Stimulated activated CD4-positive, alpha-beta T cell treated with anti-CD3 and anti-CD28 coated beads, Interleukin-4, amount 100 ng/mL, for 4 hours (primary cell): ENCODE data around the gene IFI30.
"Not testable (repeated sequence)": the region's sequence is repeated elsewhere in the genome, so short reads cannot be mapped to it uniquely, and the experiment has no call there.

Experiments used
- DNase-seq, 2 experiments: peaks; one replicate each; pipeline ENCODE4 v3.0.0-alpha.2; 2020

The IFI30 gene

DNA sequence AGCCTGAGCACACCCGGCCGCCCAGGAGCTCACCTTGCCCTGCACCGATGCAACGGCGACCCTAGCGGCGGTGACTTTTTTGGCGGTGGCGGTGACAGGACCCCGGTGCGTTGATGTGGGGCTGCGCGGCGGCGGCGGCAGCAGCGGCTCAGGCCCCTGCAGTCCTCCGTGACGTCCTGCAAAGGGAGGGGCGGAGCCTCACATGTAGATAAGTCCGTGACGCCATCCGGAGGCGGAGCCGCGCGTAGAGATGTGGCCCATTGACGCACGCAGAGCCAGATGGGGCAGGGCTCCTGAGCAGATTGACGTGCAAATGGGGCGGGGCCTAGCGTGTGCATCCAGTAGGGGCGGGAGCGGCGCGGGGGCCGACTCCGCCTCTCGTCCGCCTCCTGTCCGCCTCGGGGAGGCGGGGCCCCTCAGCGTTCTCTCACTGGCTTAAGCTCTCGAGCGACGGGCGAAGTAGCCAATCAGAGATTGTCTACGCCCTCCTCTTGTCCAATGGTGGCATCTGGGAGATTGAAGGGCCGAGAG, 30.3 kb downstream of the IFI30 start, which contains the start of gene RAB3A:
Gene RAB3A (minus strand): TSS at position 180 of the 531 bp plus-strand sequence. CDS start 1,302 bp downstream, outside the sequence.
- peak; percentile 98 to 99 for DNase-seq

DNA sequence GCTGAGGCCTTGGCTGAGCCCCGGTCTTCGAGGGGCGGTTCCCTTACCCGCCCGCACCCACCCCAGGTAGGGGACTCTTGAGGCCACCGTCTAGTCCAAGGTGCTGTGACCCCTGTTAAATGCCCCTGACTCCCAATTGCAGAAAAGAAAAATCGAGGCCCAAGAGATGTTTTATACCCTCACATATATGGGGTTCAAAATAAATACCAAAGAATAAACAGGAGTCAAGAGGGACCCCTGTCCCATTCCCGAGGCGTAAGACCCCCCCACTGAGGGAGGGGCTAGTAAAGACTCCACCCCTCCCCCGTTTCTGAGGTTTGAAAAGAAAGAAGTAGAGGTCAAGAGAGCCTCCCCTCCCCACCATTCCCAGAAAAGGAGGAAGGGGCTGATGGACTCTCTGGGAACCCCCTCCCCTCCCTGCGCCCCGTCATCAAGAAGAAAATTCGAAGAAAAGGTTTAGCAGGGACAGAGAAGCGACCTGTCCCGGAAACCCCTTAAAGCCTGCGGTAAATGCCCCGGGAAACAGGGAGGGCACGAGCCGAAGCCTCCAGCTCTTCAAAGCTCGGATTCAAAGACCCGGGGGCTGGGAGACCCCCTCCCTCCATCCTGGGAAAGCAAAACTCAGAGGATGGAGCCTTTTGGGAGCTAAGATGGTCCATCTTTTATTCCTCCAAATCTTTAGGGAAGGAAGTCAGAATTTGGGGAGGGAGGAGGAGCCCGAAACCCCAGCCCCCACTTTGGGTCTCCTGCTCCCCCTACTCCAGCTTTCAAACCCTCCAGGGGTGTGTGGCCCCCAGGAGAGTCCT, 31.0 kb downstream of the IFI30 start:
- no peak for DNase-seq

DNA sequence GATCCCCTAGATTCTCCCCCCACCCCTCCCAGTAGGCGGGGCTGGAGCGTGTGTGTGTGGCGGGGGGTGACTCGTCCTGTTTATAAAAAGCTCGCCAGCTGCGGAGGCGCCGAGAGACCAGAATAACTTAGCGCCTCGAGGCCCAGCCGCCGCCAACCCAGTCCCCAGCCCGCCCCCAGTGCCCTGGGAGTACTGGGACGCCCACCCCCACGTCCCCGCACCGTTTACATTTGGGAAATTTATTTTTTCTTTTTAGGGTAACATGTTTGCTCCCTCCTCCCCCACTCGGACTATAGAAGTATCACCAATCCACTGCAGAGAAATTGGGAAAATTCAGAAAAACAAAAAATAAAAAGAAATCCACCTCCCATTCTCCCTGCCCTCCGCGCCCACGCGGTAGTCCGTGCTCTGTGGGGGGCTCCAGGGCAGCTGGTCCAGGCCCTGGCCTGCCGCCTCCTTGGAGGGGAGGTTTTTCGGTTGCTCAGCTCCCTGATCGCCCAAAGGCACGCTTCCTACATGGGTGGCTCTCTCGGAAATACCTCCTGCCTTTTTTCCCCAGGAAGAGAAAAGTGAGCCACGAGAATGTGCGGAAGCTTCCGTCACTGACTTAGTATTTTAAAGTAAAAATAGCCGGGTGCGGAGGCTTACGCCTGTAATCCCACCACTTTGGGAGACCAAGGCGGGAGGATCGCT, 31.7 kb downstream of the IFI30 start:
- peak; percentile 49 to 53 for DNase-seq

DNA sequence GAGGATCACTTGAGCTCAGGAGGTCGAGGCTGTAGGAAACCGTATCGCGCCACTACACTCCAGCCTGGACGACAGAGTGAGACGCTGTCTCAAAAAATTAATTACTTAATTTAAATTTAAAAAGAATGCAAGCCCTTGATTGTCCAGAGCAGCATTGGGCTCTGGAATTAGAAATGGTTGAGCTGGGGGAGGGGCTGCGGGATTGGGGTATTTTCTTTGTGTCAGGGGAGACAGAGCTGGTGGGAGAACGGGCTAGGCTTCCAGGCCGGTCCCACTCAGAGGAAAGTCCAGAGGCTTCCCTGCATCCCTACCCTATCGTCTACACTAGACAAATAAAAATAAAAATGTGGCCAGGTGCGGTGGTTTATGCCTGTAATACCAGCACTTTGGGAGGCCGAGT, 32.4 kb downstream of the IFI30 start:
- DNase-seq = no peak

DNA sequence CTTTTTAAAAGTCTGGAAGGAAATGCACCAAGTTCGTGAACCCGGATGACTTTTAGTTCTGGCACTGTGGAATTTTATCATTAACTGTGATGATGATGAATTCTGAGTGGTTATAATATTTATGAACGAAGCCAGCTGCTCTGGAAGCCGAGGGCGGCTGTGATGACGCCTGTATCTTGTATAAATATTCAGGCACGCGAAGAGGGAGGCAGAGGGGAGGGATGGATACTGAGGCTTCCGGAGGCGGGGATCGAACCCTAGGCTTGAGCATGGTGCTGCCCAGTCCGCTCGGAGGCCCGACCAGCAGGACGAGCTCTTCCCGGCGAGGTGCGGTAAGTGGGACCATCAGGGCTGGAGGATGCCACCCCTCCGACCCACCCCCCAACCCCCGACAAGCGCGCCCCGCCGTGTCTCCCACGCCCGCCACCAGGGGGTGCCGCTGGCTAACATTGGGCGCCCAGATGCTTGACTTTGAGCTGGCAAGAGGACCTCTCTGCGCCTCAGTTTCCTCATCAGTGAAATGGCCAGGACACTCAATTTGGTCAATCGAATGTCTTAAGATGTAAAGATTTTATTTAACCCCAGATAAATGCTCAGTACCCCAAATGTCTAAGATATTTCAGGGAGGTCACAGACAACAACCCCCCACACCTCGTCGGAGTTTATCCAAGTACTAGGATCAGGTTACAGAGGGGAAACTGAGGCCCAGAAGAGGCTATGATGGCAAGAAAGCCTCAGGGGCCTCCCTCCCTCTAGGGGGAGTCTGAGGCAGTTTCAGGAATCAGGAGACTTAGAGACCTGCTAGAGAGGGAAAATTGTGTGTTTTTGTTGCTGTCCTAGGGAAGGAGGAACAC, 34.7 kb downstream of the IFI30 start:
- DNase-seq = peak; percentile 32 to 59

DNA sequence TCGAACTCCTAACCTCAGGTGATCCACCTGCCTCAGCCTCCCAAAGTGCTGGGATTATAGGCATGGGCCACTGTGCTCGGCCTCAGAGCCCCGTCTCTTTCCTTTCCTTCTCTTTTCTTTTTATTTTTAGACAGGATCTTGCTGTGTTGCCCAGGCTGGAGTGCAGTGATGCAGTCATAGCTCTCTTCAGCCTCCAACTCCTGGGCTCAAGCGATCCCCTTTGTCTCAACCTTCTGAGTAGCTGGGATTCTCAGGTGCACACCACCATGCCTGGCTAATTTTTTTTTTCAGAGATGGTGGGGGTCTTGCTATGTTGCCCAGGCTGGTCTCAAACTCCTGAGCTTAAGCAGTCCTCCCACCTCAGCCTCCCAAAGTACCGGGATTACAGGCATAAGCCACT, 36.3 kb downstream of the IFI30 start:
- DNase-seq = not testable (repeated sequence)

DNA sequence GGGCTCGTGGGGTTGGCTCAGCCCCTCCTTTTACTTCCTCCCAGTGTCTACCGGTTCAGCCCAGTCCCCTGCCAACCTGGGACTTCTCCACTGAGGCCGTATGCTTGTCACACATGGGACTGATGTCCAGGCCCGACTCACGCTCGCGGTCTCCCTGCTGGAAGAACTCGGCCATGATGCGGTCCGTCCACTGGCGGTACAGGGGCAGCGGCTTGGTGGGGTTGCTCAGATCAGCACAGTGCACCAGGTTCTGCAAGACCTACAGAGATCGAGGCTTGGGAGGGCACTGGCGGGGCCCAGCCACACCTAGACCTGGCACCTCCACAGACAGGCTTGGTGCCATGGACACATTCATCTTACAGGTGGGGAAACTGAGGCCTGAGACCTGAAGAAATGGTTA, 38.1 kb downstream of the IFI30 start:
- DNase-seq = no peak

DNA sequence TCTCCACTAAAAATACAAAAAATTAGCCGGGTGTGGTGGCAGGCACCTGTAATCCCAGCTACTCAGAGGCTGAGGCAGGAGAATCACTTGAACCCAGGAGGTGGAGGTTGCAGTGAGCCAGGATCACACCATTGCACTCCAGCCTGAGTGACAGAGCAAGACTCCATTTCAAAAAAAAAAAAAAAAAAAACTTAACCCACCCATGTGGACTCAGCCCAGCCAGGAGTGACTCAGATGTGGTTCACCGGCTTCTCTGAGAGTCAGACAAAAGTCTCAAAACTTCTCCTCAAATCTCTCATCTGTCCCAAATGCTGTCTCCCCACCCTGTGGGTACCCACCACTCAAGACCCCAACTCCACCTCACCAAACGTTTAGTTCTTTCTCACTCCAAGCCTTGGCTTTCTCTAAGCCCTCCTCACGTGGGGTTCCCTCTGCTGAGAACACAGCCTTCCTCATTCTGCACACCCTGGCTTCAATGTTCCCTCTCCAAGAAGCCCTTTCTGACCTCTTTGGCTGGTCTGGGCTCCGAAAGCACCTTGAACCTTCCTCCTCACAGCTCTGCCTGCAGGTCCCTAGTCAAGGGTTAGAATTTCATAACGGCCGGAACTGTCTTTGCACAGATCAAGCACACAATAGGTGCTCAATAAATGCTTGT, 41.3 kb downstream of the IFI30 start:
- DNase-seq = no peak

DNA sequence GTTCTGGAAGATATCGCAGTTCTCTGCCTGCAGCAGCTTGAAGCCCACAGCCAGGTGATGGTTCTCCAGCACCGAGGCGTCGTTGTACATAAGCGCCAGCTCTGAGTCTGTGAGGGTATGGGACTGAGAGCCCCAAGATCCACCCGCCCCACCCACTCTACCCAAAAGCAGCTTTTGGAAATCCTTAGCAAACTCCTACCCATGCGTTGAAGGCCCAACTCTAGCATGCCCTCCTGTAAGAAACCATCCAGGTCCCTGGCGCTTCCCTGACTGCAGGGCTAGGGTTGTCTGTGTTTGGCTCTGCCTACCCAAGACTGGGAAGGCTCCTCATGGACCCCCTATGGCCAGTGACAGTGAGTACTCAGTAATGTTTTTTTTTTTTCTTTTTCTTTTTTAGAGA, 43.2 kb downstream of the IFI30 start:
- no peak for DNase-seq

DNA sequence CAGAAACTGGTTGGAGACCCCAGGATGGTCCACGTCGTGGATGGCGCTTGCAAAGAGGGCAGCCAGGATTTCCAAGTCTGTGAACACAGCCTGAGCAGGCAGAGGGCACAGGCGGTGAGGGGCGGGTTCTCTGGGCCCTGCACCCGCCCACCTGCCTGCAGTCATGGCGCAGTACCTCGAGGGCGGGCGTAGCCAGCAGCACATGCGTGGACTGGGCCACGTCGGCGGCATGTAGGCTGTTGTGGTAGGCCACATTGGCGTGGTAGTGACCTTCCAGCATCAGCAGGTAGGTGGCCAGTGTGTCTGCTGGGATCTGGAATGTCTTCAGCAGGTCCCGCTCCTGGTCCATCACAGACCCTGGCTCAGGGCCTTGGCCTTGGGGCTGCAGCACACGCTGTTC, 44.5 kb downstream of the IFI30 start:
- DNase-seq = no peak

DNA sequence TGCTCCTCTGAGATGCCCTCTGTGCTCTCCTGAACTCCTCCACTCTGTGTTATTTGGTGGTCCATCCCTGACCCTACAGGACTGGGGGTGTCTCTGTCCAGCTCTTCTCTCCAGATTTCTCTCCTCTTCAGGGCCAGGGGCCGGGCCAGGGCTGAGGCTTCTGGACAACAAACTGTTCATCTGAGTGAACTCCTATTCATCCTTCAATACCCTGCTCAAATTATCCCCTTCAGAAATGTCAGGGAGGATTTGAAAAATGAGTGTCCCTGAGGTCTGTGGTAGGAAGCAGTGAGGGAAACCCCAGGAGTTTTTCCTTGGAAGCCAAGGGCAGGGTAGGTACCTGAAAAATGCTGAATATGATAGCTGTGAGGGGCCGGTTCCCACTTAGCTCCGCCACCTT, 45.0 kb downstream of the IFI30 start:
- DNase-seq = no peak

DNA sequence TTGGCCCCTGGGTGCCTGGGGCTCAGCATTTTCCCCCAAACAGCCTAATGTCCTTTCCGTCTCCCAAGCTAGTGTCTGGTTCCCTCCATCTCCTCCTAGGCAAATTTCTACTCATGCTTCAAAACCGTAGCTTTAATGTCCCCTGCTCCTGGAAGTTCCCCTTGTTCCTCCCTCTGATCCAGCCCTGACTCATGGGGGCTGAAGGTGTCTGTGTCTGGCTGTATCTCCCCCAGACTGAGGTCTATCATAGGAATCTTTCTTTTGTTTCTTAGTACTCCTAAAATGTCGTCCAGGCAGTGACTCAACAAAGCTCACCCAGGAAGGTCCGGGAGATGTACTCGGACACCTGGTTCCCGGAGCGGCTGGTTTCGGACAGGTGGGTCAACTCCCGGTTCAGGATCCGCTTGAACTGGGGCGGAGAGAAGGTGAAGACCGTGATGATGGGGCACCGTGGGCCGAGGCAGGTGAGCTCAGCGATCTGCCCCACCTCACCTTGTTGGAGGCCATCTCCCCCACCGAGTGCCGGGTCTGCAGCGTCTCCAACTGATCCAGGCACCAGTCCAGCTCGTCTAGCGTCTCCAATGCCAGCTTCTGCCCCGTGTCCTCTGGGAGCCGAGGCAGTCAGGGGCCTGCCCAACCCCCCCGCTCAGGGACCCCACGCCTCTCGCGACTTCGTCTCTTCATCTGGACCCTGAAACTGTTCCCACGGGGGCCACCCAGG, 46.5 kb downstream of the IFI30 start:
- no peak for DNase-seq

DNA sequence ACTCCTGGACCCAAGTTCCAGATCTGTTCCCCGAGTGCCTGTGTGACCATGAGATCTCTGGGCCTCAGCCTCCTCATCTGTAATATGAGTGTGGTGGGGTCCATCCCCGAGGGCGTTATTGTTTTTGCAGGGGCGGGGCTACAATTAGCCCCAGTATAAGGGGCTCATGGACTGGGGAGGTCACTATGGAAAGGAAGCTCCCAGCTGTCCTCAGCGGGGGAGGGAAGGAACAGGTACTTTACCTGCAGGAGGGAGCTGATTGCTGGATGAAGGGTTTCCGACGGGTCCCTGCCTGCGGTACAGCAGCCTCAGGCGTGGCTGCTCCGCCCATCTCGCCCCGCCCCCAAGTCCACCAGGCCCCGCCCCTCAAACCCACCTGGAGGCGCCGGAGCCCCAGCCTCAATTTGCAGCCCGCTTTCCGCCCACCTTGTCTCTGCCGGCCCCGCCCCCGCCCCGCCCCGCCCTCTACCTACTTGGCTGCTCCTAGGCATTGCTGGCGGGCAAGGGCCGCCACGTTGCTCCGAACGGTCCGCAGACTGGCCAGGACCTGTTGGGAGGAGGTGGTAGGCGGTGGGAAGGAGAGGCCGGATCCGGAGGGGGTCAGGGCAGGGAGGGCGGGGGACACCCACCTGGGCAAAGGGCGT, 47.1 kb downstream of the IFI30 start:
- no peak for DNase-seq

DNA sequence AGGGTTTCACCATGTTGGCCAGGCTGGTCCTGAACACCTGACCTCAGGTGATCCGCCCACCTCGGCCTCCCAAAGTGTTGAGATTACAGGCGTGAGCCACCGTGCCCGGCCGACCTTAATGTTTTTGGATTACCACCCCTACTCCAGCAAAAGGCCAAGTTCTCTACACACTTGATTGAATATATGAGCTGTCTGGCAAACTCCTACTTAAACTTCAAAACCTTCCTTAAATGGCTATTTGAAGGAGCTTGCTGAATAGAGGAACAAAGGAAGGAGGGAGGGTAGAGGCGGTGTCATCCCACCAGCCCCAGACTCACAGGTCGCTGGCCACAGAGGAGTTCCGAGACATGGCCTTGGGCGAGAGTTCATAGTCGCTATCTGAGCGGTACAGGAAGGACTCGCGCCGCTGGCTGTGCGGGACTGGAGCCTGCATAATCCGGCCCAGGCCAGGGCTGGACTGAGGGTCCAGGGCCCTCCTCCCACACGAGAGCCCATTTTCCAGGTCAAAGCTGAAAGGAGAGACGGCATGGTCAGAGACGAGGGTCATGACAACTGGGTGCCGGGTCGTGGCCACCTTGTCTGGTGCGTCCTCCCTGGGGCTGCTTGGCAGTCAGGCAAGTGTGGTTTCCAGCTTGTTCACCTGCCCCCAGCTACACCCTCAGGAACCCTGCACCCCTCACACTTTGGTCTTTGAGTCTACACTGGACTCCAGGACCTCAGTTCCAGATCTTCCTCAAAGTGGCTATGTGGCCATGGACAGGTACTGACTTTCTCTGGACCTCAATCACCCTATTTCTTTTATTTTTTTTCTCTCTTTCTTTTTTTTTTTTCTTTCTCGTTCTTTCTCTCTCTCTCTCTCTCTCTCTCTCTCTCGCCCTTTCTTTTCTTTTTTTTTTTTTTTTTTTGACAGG, 48.5 kb downstream of the IFI30 start:
- no peak for DNase-seq

DNA sequence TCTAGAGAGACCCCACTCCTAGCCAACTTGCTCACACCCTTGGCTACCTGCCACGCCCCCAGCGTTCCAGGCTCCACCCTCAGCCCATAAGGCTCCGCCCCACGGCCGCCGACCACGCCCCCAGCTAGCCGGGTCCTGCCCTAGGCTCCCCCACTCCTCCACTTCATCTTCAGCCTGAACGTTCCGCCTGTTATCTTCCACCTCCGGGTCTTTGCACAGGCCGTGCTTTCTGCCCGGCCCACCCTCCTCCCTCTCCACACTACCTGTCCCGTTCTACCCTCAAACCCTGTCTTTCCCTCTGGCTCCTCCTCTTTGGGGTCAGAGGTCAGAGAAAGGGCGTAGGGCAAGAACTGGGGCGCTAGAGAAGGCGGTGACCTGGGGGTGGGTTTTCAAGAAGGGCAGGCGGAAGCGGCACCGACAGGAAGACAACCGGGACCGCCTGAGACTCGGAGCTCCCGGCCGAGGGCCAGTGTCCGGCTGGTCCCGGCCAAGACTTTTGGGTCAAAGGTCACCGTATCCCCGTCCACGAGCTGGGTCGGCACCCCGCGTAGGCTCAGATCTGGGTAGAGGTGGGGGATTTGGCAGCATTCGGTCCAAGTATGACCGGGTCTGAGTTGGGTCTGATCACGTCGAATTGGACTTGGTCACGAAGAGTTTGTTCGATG, 50.4 kb downstream of the IFI30 start:
- DNase-seq = peak in 1 of 2 experiments; percentile 17

DNA sequence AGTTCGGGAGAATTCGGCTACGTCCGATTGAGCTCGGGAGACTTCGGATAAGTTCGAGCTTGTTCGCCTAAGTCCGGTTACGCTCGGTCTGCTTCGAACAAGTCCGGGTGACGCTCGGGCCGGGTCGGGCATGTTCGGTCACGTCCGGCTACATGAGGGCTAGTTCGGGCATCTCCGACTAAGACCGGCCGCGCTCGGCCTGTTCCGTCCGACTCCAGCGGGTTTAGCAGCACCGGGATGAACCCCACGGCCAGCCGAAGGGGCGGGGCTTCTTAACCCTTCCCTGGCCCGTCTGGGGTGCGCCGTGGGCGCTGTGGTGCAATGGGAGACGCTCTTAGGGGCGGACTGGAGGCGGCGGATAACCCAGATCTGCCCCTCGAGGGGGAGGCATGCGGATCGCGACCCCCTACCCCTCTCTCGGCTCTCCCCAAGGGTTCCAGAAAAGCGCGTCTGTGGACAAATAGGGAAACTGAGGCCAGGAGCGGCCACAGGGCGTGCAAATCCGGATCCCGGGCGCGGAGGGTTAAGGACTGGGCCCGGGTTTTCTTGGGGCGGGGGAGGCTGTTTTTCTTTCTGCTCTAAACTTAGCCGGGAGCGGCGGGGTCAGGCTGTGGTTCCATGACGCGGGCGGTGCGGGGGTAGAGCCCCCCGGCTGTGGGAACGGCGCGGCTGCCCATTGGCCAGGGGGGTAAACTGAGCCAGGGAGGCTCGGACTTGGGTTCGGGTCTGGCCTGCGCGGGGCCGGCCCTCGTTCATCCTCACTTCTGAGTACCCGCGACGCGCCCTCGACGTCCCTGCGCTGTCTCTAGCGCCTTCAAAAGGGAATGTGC, 51.1 kb downstream of the IFI30 start:
- DNase-seq = peak; percentile 67 to 87

DNA sequence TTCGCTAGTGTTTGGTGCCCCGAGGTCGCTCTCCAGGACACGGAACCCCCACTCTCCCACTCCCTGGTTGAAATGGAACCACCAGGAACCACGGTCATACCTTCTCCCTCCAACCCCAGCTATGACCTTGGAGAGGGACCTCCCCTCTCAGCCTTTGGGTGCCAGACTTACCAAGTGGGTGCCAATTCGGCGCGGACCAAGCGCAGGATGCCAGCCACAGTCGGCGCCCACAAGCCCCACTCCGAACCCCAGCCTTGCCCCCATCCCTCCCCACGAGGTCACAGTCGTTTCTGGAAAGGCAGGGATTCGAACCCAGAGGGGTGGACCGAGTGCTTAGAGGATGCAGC, 51.7 kb downstream of the IFI30 start:
- no peak for DNase-seq

DNA sequence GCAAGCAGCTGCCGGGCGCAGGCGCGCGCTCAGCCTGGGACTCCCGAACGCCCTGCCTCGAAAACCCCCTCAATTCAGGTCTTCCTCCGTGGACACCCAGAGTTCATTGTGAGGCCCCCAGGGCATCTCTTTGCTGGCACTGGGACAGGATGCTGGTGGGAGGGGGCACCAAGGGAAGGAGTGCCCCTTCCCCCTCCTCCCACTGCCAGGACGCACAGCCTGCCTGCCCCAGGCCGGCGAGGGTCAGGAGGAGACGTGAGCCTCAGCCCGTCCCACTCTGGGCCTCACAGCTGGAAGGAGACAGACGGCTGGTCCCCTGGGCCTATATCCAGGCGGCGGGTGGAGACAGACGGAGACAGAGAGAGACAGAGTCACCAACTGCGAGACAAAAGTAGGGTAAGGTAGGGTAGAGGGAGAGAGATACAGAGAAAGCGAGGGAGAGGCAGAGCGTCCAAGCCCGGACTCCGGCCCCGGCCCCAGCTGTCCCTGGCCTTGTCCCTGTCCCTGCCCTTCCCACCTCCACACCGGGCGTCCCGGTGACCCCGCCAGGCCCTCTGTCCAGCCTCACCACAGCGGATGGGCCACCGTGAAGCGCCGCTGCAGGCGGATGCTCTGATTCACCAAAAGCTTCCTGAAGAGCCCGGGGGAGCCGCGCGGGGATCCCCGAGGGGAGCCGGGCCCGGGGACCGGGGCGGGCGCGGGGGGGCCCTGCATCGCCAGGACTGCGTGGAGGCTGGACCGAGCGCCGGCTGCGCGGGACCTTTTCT, 52.3 kb downstream of the IFI30 start, which contains the start of gene PDE4C:
Gene PDE4C (minus strand): TSS at position 737 of the 767 bp plus-strand sequence. CDS start 23 bp downstream, at position 714.
- no peak for DNase-seq
